ENCODE measurements around the gene C4BPB. TPM values are rescaled to one million over a fixed set of nuclear protein-coding genes. Genes with fewer than 3 reads are reported as not detected.

The C4BPB gene
- total and polyA plus RNA-seq, 2 of the 8 experiments (the other 6 are each of a cell fraction or from before 2014, with no cell fraction given): not detected

DNA sequence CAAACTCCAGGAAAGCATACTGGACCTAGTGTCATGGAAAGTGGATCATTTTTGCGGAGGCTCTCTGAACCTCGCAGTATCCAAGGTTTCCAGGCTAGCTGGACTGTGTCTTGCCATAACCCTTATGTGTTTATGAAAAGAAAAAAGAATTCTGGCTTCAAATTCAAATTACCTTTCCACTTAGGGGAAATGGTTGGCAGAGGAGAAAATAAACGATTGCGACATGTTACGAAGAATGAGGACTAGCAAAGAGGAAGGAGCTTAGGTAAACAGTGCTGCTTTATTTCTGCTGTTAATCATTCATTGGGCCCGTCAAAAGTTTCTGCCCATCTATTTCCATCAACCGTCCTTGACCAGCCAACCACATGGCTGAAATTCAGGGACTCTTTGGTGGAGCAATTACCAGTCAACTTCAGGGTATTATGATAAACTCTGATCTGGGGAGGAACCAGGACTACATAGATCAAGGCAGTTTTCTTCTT lies 15.3 kb downstream of the C4BPB start, which contains the start of gene C4BPA:
Gene C4BPA, plus strand, starts transcription at position 342 of the 482 bp plus-strand sequence. CDS start 8,793 bp downstream, outside the sequence.
- Histone ChIP-seq H3K4ac (replicated peaks; ENCODE audit: insufficient read length, low read depth, low read length) (no peak within 1 kb of the TSS), H3K79me2 (ENCODE audit: control insufficient read depth in 1 of 2, insufficient read depth in 2 of 2, low read length in 2 of 2) (no peaks in the 10 kb centered on the region), H3K14ac (ENCODE audit: insufficient read length) (no peak within 1 kb of the TSS), H3K23me2 (ENCODE audit: low read depth, low read length) (no peaks in the 10 kb centered on the region), H2AFZ (ENCODE audit: low read length) (no peak within 1 kb of the TSS), H3K18ac (ENCODE audit: extremely low read depth, low read length) (no peak within 1 kb of the TSS), H3K56ac (replicated peaks; ENCODE audit: insufficient read length, low read depth, low read length) (no peak within 1 kb of the TSS), H2BK12ac (ENCODE audit: low read depth, low read length) (no peak within 1 kb of the TSS), H3K79me1 (ENCODE audit: low read depth, low read length) (no peaks in the 10 kb centered on the region), H3K4me2 (ENCODE audit: insufficient read depth in 1 of 2, low read depth in 2 of 2, low read length in 2 of 2) (no peak within 1 kb of the TSS), H3K27ac (ENCODE audit: low read depth, low read length) (no peak within 1 kb of the TSS), H4K20me1 (replicated peaks in 1 of 2; ENCODE audit: control insufficient read depth in 1 of 2, insufficient read depth in 2 of 2, low read length in 2 of 2) (no peaks in the 10 kb centered on the region), H3K36me3 (ENCODE audit: control insufficient read depth in 2 of 4, insufficient read depth in 4 of 4, low read length in 3 of 4) (no peaks in the 10 kb centered on the region), H2BK5ac (ENCODE audit: low read depth, low read length) (no peak within 1 kb of the TSS), H3K4me3 (ENCODE audit: extremely low read depth in 1 of 4, insufficient read depth in 2 of 4, low read depth in 3 of 4, low read length in 4 of 4) (no peak within 1 kb of the TSS), H3K27me3 (replicated peaks in 1 of 4; ENCODE audit: control insufficient read depth in 3 of 4, extremely low read depth in 1 of 4, insufficient read depth in 3 of 4, low read length in 3 of 4) (peaks cover 0 to 2% (median 0%) of the 10 kb centered on the region in 4 experiments; a peak in 1 of 7 replicates), H2AK5ac (ENCODE audit: low read depth, low read length) (no peak within 1 kb of the TSS), H4K91ac (replicated peaks; ENCODE audit: insufficient read length, low read length) (no peak within 1 kb of the TSS), H3K9me3 (ENCODE audit: insufficient read depth in 2 of 2, low read depth in 1 of 2, low read length in 1 of 2) (peaks cover 4 to 6% of the 10 kb centered on the region in 2 experiments; a peak in 2 of 4 replicates), H2BK20ac (ENCODE audit: low read length) (no peak within 1 kb of the TSS), H4K8ac (ENCODE audit: extremely low read depth, insufficient read depth, low read length) (no peak within 1 kb of the TSS), H2BK15ac (ENCODE audit: low read length) (no peak within 1 kb of the TSS), H3K9ac (replicated peaks in 1 of 4; ENCODE audit: extremely low read depth in 1 of 4, low read depth in 3 of 4, low read length in 3 of 4) (no peak within 1 kb of the TSS), H4K5ac (ENCODE audit: insufficient read length, low read depth, low read length) (no peak within 1 kb of the TSS), H2BK120ac (replicated peaks; ENCODE audit: low read depth, low read length) (no peak within 1 kb of the TSS), H3K4me1 (replicated peaks in 1 of 4; ENCODE audit: control insufficient read depth in 3 of 4, insufficient read depth in 4 of 4, low read length in 3 of 4) (peaks cover 0 to 2% (median 0%) of the 10 kb centered on the region in 4 experiments; a peak in 1 of 7 replicates), H3K23ac (ENCODE audit: insufficient read length) (no peak within 1 kb of the TSS)
- DNase-seq (ENCODE audit: low read depth in 1 of 2, low spot score in 2 of 2): no peak
- no peak for FAIRE-seq
- TF ChIP-seq, protein P1, sequence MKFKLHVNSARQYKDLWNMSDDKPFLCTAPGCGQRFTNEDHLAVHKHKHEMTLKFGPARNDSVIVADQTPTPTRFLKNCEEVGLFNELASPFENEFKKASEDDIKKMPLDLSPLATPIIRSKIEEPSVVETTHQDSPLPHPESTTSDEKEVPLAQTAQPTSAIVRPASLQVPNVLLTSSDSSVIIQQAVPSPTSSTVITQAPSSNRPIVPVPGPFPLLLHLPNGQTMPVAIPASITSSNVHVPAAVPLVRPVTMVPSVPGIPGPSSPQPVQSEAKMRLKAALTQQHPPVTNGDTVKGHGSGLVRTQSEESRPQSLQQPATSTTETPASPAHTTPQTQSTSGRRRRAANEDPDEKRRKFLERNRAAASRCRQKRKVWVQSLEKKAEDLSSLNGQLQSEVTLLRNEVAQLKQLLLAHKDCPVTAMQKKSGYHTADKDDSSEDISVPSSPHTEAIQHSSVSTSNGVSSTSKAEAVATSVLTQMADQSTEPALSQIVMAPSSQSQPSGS (IDR thresholded peaks at IDR 0.05; ENCODE audit: low read length): no peak
- WGBS, 2 experiments (ENCODE audit: extremely low coverage in 1 of 2, insufficient coverage in 1 of 2, insufficient read length in 1 of 2, insufficient replicate concordance in 2 of 2, low coverage in 1 of 2, low lambda C conversion rate in 2 of 2, missing lambda C conversion rate in 1 of 2): 94% methylated on average over 7 of the region's 7 CpGs; no CpG with 5 or more reads in 1 of the 2 experiments
- ChIA-PET POLR2A (ENCODE audit: partially characterized antibody) (no interaction called here), CTCF (ENCODE audit: partially characterized antibody) (interaction anchor here (0.9 to 1.4 kb wide), 2 partner anchors 155 to 301 kb away, joined by 4 to 5 read pairs; no protein-coding TSS in a partner anchor)

Data from H1 (cell line).